Adrenal gland (tissue), 12 donors: ENCODE data around the gene SLC16A10. TPM values are rescaled to one million over a fixed set of nuclear protein-coding genes. Genes with fewer than 3 reads are reported as not detected.

Experiments
- DNase-seq, 7 donors: peaks; one replicate each; pipeline ENCODE4 v3.0.0-alpha.2; 2019 to 2020
- H3K27ac ChIP-seq, 5 donors: fragments of 200-600 bp; sonication (generic) in 4 of 5; 1 replicate in 3 of 5; 2 replicates in 2 of 5; pipeline versions ENCODE4 v1.5.1 to v1.8.0; 2016 to 2020; ENCODE audit warnings: mild to moderate bottlenecking in 1 of 5
- H3K27me3 ChIP-seq: fragments of 200-600 bp; 2 replicates; pipeline ENCODE4 v1.8.0; 2021
- H3K36me3 ChIP-seq, 2 donors: fragments of 200-600 bp; replicated peaks in 1 of 2; 1 replicate in 1 of 2; 2 replicates in 1 of 2; pipeline versions ENCODE4 v1.5.1 to v1.8.0; 2018 to 2022
- H3K4me1 ChIP-seq, 2 donors: fragments of 200-600 bp; replicated peaks in 1 of 2; 1 replicate in 1 of 2; 2 replicates in 1 of 2; pipeline versions ENCODE4 v1.5.1 to v1.8.0; 2018 to 2021
- H3K4me3 ChIP-seq, 4 donors: fragments of 200-600 bp; sonication (generic) in 3 of 4; one replicate each; pipeline ENCODE4 v1.5.1; 2016 to 2018
- H3K9me3 ChIP-seq, 3 donors: fragments of 200-600 bp; sonication (generic) in 1 of 3; replicated peaks in 1 of 3; 1 replicate in 2 of 3; 2 replicates in 1 of 3; pipeline versions ENCODE4 v1.5.1 to v1.8.0; 2016 to 2021
- CTCF ChIP-seq, 6 experiments: fragments of 450-650 bp in 4 of 6; fragments of 200-600 bp in 2 of 6; sonication (generic) in 1 of 6; IDR thresholded peaks; 1 replicate in 5 of 6; 2 replicates in 1 of 6; pipeline versions ENCODE4 v1.5.1 to v1.8.0; 2016 to 2021; ENCODE audit warnings: antibody characterized with exemption in 6 of 6, mild to moderate bottlenecking in 2 of 6, moderate library complexity in 1 of 6
- POLR2A ChIP-seq, 2 donors: fragments of 450-650 bp; IDR thresholded peaks; one replicate each; pipeline ENCODE4 v1.6.1; 2017; ENCODE audit warnings: antibody characterized with exemption in 2 of 2, mild to moderate bottlenecking in 2 of 2, moderate library complexity in 1 of 2
- WGBS, 4 donors: extraction: QIAGEN DNeasy Blood & Tissue Kit in 2 of 4; methylation state at CpG; one replicate each; pipeline versions ENCODE4 v1.1.5 to v1.1.7; 2013 to 2017; 5-methylcytosine and 5-hydroxymethylcytosine counted together
- intact Hi-C, 2 donors: fragments of 100-400 bp; cut with DNase I; formaldehyde crosslinking; loops; one replicate each; pipeline versions ENCODE4 v1.14.1 to v1.15.0; 2022 to 2023
- polyA plus RNA-seq, 3 donors: library from polyadenylated mRNA; stranded (reverse); fragments of 200-250 nt in 2 of 3; fragments of 350-450 nt in 1 of 3; fragmentation: Illumina TruSeq in 1 of 3; extraction: RNeasy Lipid Tissue Mini Kit (QIAGEN cat#74804) in 1 of 3; gene quantifications; one replicate each; pipeline ENCODE4 v1.2.3, GENCODE V29; 2013 to 2014
- total RNA-seq, 9 donors: library from RNA; depleted of rRNA in 4 of 9; stranded (reverse); fragments of >200 nt in 4 of 9; fragments of 120-200 nt in 1 of 9; fragmentation: NEBNext Ultra II Directional in 1 of 9; extraction: Animal tissue kit (Norgen Biotek cat#: 25700) in 1 of 9; gene quantifications; one replicate each; pipeline versions ENCODE4 v1.1.0 to v1.2.4, GENCODE V29; 2013 to 2023
- donor health status: healthy with polysubstance abuse.
- donor health status: Bipolar disorder and iron deficiency.
- donor health status: DM: yes; HTN: yes; CAD: no.
- donor health status: DM: no; HTN: no; CAD: no.
- donor health status: DM: no; HTN: no; CAD: no.
- donor health status: DM: yes; HTN: yes; CAD: no.

Gene SLC16A10
- total and polyA plus RNA-seq, 12 donors = 4.6 to 97.0 (median 24.9) TPM

- TF ChIP-seq CTCF (IDR thresholded peaks at IDR 0.05) = no peak
- no peak for TF ChIP-seq POLR2A (IDR thresholded peaks at IDR 0.05)
- peak in 3 of 7 donors; percentile 22 to 46 (median 22) for DNase-seq
- no peaks in the 10 kb centered on the region for H3K9me3 ChIP-seq
- peak overlapping the region in 3 of 5 donors; percentile 14 to 57 (median 36) for H3K27ac ChIP-seq
- peaks cover 0 to 13% of the 10 kb centered on the region in 2 donors for H3K36me3 ChIP-seq
- no peaks in the 10 kb centered on the region for H3K27me3 ChIP-seq
- peaks cover 0 to 40% of the 10 kb centered on the region in 2 donors for H3K4me1 ChIP-seq
- intact Hi-C loops = no loop called here
- no peak overlapping the region for H3K4me3 ChIP-seq
- WGBS, 4 donors = 41 to 52% (median 45%) methylated on average over 4 of the region's 4 CpGs
Measured at GRCh38 chr6:111263837-111264236, 176.5 kb downstream of the SLC16A10 start.

- WGBS, 4 donors = 90 to 95% (median 93%) methylated on average over 6 of the region's 6 CpGs
- intact Hi-C loops = no loop called here
- no peaks in the 10 kb centered on the region for H3K27me3 ChIP-seq
Measured at GRCh38 chr6:111265842-111266241, 178.5 kb downstream of the SLC16A10 start.

GRCh38 chr6:111266276-111266675, 179.0 kb downstream of the SLC16A10 start:
- no peak overlapping the region for H3K4me3 ChIP-seq
- intact Hi-C loops = no loop called here
- H3K4me1 ChIP-seq = peaks cover 0 to 26% of the 10 kb centered on the region in 2 donors
- H3K9me3 ChIP-seq = no peaks in the 10 kb centered on the region
- H3K27ac ChIP-seq = no peak overlapping the region
- peaks cover 0 to 13% of the 10 kb centered on the region in 2 donors for H3K36me3 ChIP-seq
- DNase-seq = no peak
- no peaks in the 10 kb centered on the region for H3K27me3 ChIP-seq
- WGBS, 4 donors = 95 to 100% (median 99%) methylated on average over 2 of the region's 2 CpGs
- TF ChIP-seq CTCF (IDR thresholded peaks at IDR 0.05) (no peak), POLR2A (IDR thresholded peaks at IDR 0.05) (no peak)

More at GRCh38 chr6:111265842-111266241, 178.5 kb downstream of the SLC16A10 start:
- TF ChIP-seq POLR2A (IDR thresholded peaks at IDR 0.05) (no peak), CTCF (IDR thresholded peaks at IDR 0.05) (no peak)
- H3K4me3 ChIP-seq = no peak overlapping the region
- H3K36me3 ChIP-seq = peaks cover 0 to 13% of the 10 kb centered on the region in 2 donors
- no peak for DNase-seq
- H3K4me1 ChIP-seq = peaks cover 0 to 27% of the 10 kb centered on the region in 2 donors
- H3K27ac ChIP-seq = no peak overlapping the region
- H3K9me3 ChIP-seq = no peaks in the 10 kb centered on the region

- Histone ChIP-seq H3K36me3 (peaks cover 0 to 13% of the 10 kb centered on the region in 2 donors), H3K9me3 (no peaks in the 10 kb centered on the region), H3K4me1 (peaks cover 0 to 20% of the 10 kb centered on the region in 2 donors), H3K27me3 (no peaks in the 10 kb centered on the region), H3K27ac (no peak overlapping the region), H3K4me3 (no peak overlapping the region)
- WGBS, 4 donors = 66 to 71% (median 68%) methylated on average over 7 of the region's 7 CpGs
- no peak for TF ChIP-seq POLR2A (IDR thresholded peaks at IDR 0.05)
- TF ChIP-seq CTCF (IDR thresholded peaks at IDR 0.05) = no peak
- no peak for DNase-seq
- intact Hi-C loops = no loop called here
Measured at GRCh38 chr6:111267764-111268333, 180.5 kb downstream of the SLC16A10 start.
